GM10847 (cell line): ENCODE data around the gene EVI5.

ENCODE experiments used
- POLR2A ChIP-seq: IDR thresholded peaks from 2 replicates; pipeline ENCODE4 v1.6.1; 2011; ENCODE audit not compliant: insufficient read length; ENCODE audit errors: extremely low read depth

Gene EVI5

GRCh38 chr1:92487078-92487605 lies 297.8 kb downstream of the EVI5 start:
- no peak for TF ChIP-seq POLR2A

- peak; percentile 21 for TF ChIP-seq POLR2A
Observed at GRCh38 chr1:92486251-92487077, 298.4 kb downstream of the EVI5 start, which contains the start of gene GFI1. Gene GFI1 (minus strand): TSS chr1:92486925. CDS start chr1:92483487, 3,438 bp downstream.

GRCh38 chr1:92485381-92486250 lies 299.3 kb downstream of the EVI5 start:
- TF ChIP-seq POLR2A: peak; percentile 9

GRCh38 chr1:92484472-92485380 lies 300.2 kb downstream of the EVI5 start:
- TF ChIP-seq POLR2A: peak; percentile 24

GRCh38 chr1:92483610-92484471 lies 301.1 kb downstream of the EVI5 start:
- peak; percentile 48 for TF ChIP-seq POLR2A

- TF ChIP-seq POLR2A: no peak
Observed at GRCh38 chr1:92482665-92483609, 302.0 kb downstream of the EVI5 start.

GRCh38 chr1:92481971-92482664 lies 302.8 kb downstream of the EVI5 start:
- TF ChIP-seq POLR2A: no peak

GRCh38 chr1:92481599-92481925 lies 303.3 kb downstream of the EVI5 start:
- TF ChIP-seq POLR2A: no peak

- no peak for TF ChIP-seq POLR2A
Observed at GRCh38 chr1:92480813-92481598, 303.9 kb downstream of the EVI5 start.

- no peak for TF ChIP-seq POLR2A
Observed at GRCh38 chr1:92480200-92480812, 304.6 kb downstream of the EVI5 start.

GRCh38 chr1:92479587-92479986 lies 305.3 kb downstream of the EVI5 start:
- no peak for TF ChIP-seq POLR2A
